ENCODE measurements around the gene SMG7. TPM values are rescaled to one million over a fixed set of nuclear protein-coding genes. Genes with fewer than 3 reads are reported as not detected.
A peak's percentile ranks its signal among the peaks of the same experiment; 100 is the strongest.

SMG7 gene
- total and polyA plus RNA-seq, 10 of the 15 experiments (the other 5 are each of a cell fraction or from before 2014, with no cell fraction given): 9.5 to 65.4 (median 42.7) TPM

GRCh38 chr1:183477986-183478781 is 5.9 kb downstream of the SMG7 start:
- Histone ChIP-seq H3K36me3 (ENCODE audit: control insufficient read depth in 2 of 2, insufficient read depth in 2 of 2, low read length in 1 of 2) (no peaks in the 10 kb centered on the region; a peak in 1 of 4 replicates), H3K4me1 (ENCODE audit: control insufficient read depth, insufficient read depth, low read length) (peaks cover 48% of the 10 kb centered on the region), H3K4me3 (peak overlapping the region; percentile 55), H3K27me3 (replicated peaks in 1 of 2; ENCODE audit: control insufficient read depth in 2 of 2, insufficient read depth in 2 of 2, low read length in 1 of 2) (no peaks in the 10 kb centered on the region), H3K79me2 (ENCODE audit: control insufficient read depth, insufficient read depth, low read length) (peaks cover 99% of the 10 kb centered on the region), H3K4me2 (ENCODE audit: control insufficient read depth, insufficient read depth) (peak overlapping the region; percentile 92), H2AFZ (ENCODE audit: control insufficient read depth, low read depth, low read length) (no peak overlapping the region), H3K27ac (ENCODE audit: control insufficient read depth, insufficient read depth) (peak overlapping the region; percentile 89), H3K9ac (ENCODE audit: control insufficient read depth, insufficient read depth, low read length) (peak overlapping the region; percentile 61), H3K9me3 (replicated peaks; ENCODE audit: control insufficient read depth, insufficient read depth, low read length) (no peaks in the 10 kb centered on the region), H4K20me1 (ENCODE audit: control insufficient read depth, insufficient read depth) (no peaks in the 10 kb centered on the region)
- ChIA-PET CTCF (interaction anchor here (1.0 to 1.9 kb wide), 3 partner anchors 8 to 196 kb away, joined by 3 to 7 read pairs (median 4); no protein-coding TSS in a partner anchor), POLR2A (interaction anchor here (0.9 to 1.6 kb wide), 7 partner anchors 11 to 216 kb away, joined by 3 to 10 read pairs (median 3); partner anchors contain the start of gene NCF2), SMC1A (ENCODE audit: uncharacterized antibody, unreplicated experiment) (interaction anchor here (0.7 to 7.6 kb wide), 15 partner anchors 8 to 177 kb away, joined by 3 to 69 read pairs (median 3); partner anchors contain the start of gene NCF2), RAD21 (ENCODE audit: unreplicated experiment) (interaction anchor here (0.8 to 1.7 kb wide), 4 partner anchors 102 to 144 kb away, joined by 3 to 5 read pairs (median 3); no protein-coding TSS in a partner anchor)
- intact Hi-C loops (cut with micrococcal nuclease; ENCODE audit: unreplicated experiment) (loop anchor here (10.0 kb wide), 2 partner anchors 453 to 513 kb away; partner anchors contain the start of gene LAMC1), in situ Hi-C loops (cut with MboI) (loop anchor here (10.0 kb wide), 1 partner anchor 147 kb away; no protein-coding TSS in a partner anchor)
- BruUV-seq (replicated peaks): no TSS peak
- no peak for FAIRE-seq
- DNase-seq (ENCODE audit: low read depth, low spot score): no peak
- ATAC-seq: peak; percentile 50
- WGBS (ENCODE audit: insufficient coverage, insufficient replicate concordance, low lambda C conversion rate, missing lambda C conversion rate): 14% methylated on average over 3 of the region's 3 CpGs
- no peak for TF ChIP-seq POLR2AphosphoS2 (IDR thresholded peaks at IDR 0.05; ENCODE audit: low read depth, low read length)
- TF ChIP-seq IRF5 (IDR thresholded peaks at IDR 0.05; ENCODE audit: borderline replicate concordance): no peak
- TF ChIP-seq CBX3 (IDR thresholded peaks at IDR 0.05; ENCODE audit: borderline replicate concordance, low read depth): no peak
- TF ChIP-seq TAF1 (IDR thresholded peaks at IDR 0.05; ENCODE audit: borderline replicate concordance, low read depth, low read length): no peak
- peak; percentile 60; the same call in 1 of the 2 replicates for TF ChIP-seq CBFB (IDR thresholded peaks at IDR 0.05; ENCODE audit: low read depth)
- TF ChIP-seq ATF2 (IDR thresholded peaks at IDR 0.05; ENCODE audit: low read length): peak; percentile 42; the same call in 1 of the 2 replicates
- TF ChIP-seq RELA (IDR thresholded peaks at IDR 0.05; ENCODE audit: borderline replicate concordance, partially characterized antibody): no peak
- TF ChIP-seq MYB (IDR thresholded peaks at IDR 0.05; ENCODE audit: borderline replicate concordance, low read depth, low read length): no peak
- TF ChIP-seq HDAC6 (IDR thresholded peaks at IDR 0.05; ENCODE audit: unreplicated experiment): no peak
- TF ChIP-seq CHD1 (IDR thresholded peaks at IDR 0.05; ENCODE audit: low read depth, low read length): no peak
- no peak for TF ChIP-seq SPI1 (IDR thresholded peaks at IDR 0.05; ENCODE audit: borderline replicate concordance, insufficient read depth, low read depth, low read length)
- no peak for TF ChIP-seq TARDBP (IDR thresholded peaks at IDR 0.05; ENCODE audit: borderline replicate concordance)
- TF ChIP-seq NFIC (IDR thresholded peaks at IDR 0.05; ENCODE audit: low read depth, low read length): peak; percentile 74
- TF ChIP-seq MTA3 (IDR thresholded peaks at IDR 0.05; ENCODE audit: borderline replicate concordance, low read length): 0 out of 2 replicates have a peak, but pooled peaks have one; percentile 58
- no peak for TF ChIP-seq BMI1 (IDR thresholded peaks at IDR 0.05; ENCODE audit: borderline replicate concordance)
- TF ChIP-seq GABPA (IDR thresholded peaks at IDR 0.05; ENCODE audit: low read depth): no peak
- TF ChIP-seq ZNF384 (IDR thresholded peaks at IDR 0.05; ENCODE audit: borderline replicate concordance, low read depth, low read length): no peak
- TF ChIP-seq POU2F2 (IDR thresholded peaks at IDR 0.05; ENCODE audit: borderline replicate concordance, low read depth, low read length): no peak
- TF ChIP-seq ATF7 (IDR thresholded peaks at IDR 0.05; ENCODE audit: low read depth): peak; percentile 30; the same call in 1 of the 2 replicates
- peak; percentile 45; a peak in 3 of 4 replicates for TF ChIP-seq IKZF2 (IDR thresholded peaks at IDR 0.05)
- peak; percentile 31; the same call in 1 of the 2 replicates for TF ChIP-seq IKZF1 (conservative IDR thresholded peaks at IDR 0.05)
- peak; percentile 85 for TF ChIP-seq RUNX3 (IDR thresholded peaks at IDR 0.05; ENCODE audit: low read length)

Measured in GM12878 (cell line).